ENCODE measurements around the gene FAM20B. TPM values are rescaled to one million over a fixed set of nuclear protein-coding genes. Genes with fewer than 3 reads are reported as not detected.

Gene FAM20B
- total and polyA plus RNA-seq, 2 of the 13 experiments (the other 11 are each of a cell fraction or from before 2014, with no cell fraction given): 13.8 to 26.9 TPM

DNA sequence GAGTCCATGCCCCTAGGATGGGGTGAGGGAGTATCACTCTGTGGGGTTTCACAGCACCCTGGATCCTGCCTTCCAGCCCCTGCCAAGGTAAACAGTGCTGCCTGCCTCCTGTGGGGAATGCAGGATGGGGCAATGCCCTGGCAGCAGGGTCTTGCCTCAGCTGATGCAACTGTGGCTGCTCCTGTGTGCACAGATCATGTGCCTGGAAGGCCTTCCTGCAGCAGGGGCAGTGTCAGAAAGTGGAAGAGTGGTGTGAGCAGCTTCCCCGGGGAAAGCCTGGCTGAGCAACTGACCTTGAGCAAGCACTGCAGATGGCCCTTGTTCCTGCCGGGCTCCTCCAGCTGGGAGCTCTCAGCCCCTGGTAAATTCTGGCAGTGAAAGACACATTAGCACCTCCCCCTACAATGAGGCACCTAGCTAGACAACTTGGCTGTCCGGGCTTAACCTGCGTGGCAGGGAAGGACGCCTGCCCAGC lies 66.0 kb downstream of the FAM20B start (continued):
- TF ChIP-seq, protein P1, sequence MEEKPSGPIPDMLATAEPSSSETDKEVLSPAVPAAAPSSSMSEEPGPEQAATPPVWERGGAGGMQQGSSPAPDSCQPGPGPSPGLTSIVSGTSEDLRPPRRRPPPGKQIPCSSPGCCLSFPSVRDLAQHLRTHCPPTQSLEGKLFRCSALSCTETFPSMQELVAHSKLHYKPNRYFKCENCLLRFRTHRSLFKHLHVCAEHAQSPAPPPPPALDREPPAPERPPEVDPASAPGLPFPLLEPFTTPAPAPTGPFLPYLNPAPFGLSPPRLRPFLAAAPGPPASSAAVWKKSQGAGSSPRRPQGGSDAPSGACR (CRISPR knock-in tag; IDR thresholded peaks at IDR 0.05): no peak
- 0 out of 2 replicates have a peak, but pooled peaks have one; percentile 37 for TF ChIP-seq MXD3 (CRISPR knock-in tag; IDR thresholded peaks at IDR 0.05)
- peak; percentile 71; the same call in 1 of the 2 replicates for TF ChIP-seq ZNF782 (CRISPR knock-in tag; IDR thresholded peaks at IDR 0.05; ENCODE audit: borderline replicate concordance)
- TF ChIP-seq, protein P2, sequence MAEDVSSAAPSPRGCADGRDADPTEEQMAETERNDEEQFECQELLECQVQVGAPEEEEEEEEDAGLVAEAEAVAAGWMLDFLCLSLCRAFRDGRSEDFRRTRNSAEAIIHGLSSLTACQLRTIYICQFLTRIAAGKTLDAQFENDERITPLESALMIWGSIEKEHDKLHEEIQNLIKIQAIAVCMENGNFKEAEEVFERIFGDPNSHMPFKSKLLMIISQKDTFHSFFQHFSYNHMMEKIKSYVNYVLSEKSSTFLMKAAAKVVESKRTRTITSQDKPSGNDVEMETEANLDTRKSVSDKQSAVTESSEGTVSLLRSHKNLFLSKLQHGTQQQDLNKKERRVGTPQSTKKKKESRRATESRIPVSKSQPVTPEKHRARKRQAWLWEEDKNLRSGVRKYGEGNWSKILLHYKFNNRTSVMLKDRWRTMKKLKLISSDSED (CRISPR knock-in tag; IDR thresholded peaks at IDR 0.05): no peak
- no peak for TF ChIP-seq NFRKB (IDR thresholded peaks at IDR 0.05)
- TF ChIP-seq ZMYM2 (CRISPR knock-in tag; IDR thresholded peaks at IDR 0.05): no peak
- TF ChIP-seq ZFYVE20 (CRISPR knock-in tag; IDR thresholded peaks at IDR 0.05; ENCODE audit: borderline replicate concordance, low read depth): no peak
- TF ChIP-seq SMAD3 (CRISPR knock-in tag; IDR thresholded peaks at IDR 0.05): peak; percentile 74; the same call in 1 of the 2 replicates
- no peak for TF ChIP-seq ZNF207 (IDR thresholded peaks at IDR 0.05; ENCODE audit: borderline replicate concordance)
- TF ChIP-seq, protein P3, sequence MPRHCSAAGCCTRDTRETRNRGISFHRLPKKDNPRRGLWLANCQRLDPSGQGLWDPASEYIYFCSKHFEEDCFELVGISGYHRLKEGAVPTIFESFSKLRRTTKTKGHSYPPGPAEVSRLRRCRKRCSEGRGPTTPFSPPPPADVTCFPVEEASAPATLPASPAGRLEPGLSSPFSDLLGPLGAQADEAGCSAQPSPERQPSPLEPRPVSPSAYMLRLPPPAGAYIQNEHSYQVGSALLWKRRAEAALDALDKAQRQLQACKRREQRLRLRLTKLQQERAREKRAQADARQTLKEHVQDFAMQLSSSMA (CRISPR knock-in tag; IDR thresholded peaks at IDR 0.05): no peak
- TF ChIP-seq, protein P4, sequence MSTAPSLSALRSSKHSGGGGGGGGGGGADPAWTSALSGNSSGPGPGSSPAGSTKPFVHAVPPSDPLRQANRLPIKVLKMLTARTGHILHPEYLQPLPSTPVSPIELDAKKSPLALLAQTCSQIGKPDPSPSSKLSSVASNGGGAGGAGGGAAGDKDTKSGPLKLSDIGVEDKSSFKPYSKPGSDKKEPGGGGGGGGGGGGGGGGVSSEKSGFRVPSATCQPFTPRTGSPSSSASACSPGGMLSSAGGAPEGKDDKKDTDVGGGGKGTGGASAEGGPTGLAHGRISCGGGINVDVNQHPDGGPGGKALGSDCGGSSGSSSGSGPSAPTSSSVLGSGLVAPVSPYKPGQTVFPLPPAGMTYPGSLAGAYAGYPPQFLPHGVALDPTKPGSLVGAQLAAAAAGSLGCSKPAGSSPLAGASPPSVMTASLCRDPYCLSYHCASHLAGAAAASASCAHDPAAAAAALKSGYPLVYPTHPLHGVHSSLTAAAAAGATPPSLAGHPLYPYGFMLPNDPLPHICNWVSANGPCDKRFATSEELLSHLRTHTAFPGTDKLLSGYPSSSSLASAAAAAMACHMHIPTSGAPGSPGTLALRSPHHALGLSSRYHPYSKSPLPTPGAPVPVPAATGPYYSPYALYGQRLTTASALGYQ (CRISPR knock-in tag; IDR thresholded peaks at IDR 0.05): no peak
- TF ChIP-seq ZNF746 (CRISPR knock-in tag; IDR thresholded peaks at IDR 0.05): no peak
- TF ChIP-seq, protein P5, sequence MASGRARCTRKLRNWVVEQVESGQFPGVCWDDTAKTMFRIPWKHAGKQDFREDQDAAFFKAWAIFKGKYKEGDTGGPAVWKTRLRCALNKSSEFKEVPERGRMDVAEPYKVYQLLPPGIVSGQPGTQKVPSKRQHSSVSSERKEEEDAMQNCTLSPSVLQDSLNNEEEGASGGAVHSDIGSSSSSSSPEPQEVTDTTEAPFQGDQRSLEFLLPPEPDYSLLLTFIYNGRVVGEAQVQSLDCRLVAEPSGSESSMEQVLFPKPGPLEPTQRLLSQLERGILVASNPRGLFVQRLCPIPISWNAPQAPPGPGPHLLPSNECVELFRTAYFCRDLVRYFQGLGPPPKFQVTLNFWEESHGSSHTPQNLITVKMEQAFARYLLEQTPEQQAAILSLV (CRISPR knock-in tag; IDR thresholded peaks at IDR 0.05; ENCODE audit: borderline replicate concordance): peak; percentile 19; the same call in 1 of the 2 replicates
- TF ChIP-seq NFAT5 (CRISPR knock-in tag; IDR thresholded peaks at IDR 0.05): no peak
- TF ChIP-seq, protein P6, sequence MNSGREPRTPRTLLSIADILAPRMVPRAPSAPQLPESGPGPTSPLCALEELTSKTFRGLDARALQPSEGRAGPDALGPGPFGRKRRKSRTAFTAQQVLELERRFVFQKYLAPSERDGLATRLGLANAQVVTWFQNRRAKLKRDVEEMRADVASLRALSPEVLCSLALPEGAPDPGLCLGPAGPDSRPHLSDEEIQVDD (CRISPR knock-in tag; IDR thresholded peaks at IDR 0.05; ENCODE audit: borderline replicate concordance): no peak
- TF ChIP-seq, protein P7, sequence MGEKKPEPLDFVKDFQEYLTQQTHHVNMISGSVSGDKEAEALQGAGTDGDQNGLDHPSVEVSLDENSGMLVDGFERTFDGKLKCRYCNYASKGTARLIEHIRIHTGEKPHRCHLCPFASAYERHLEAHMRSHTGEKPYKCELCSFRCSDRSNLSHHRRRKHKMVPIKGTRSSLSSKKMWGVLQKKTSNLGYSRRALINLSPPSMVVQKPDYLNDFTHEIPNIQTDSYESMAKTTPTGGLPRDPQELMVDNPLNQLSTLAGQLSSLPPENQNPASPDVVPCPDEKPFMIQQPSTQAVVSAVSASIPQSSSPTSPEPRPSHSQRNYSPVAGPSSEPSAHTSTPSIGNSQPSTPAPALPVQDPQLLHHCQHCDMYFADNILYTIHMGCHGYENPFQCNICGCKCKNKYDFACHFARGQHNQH (CRISPR knock-in tag; IDR thresholded peaks at IDR 0.05): peak; percentile 78
